GM23248 (cell line): ENCODE results near the gene WNT5B. TPM values are rescaled to one million over a fixed set of nuclear protein-coding genes. Genes with fewer than 3 reads are reported as not detected.
"Not testable (repeated sequence)": the region's sequence is repeated elsewhere in the genome, so short reads cannot be mapped to it uniquely, and the experiment has no call there.

Experiments
- DNase-seq: peaks from one replicate; pipeline ENCODE4 v3.0.0-alpha.2; 2015
- H2AFZ ChIP-seq: fragments of 200-600 bp; sonication (generic); 2 replicates; pipeline ENCODE4 v1.6.1; 2016; ENCODE audit warnings: antibody characterized with exemption
- H3F3A ChIP-seq: fragments of 200-600 bp; sonication (generic); 2 replicates; pipeline ENCODE4 v1.6.1; 2016; ENCODE audit warnings: mild to moderate bottlenecking, antibody characterized with exemption, mixed run types; ENCODE audit not compliant: insufficient read depth
- H3K27ac ChIP-seq: fragments of 200-600 bp; sonication (generic); 2 replicates; pipeline ENCODE4 v1.5.1; 2016; ENCODE audit warnings: mild to moderate bottlenecking
- H3K27me3 ChIP-seq: fragments of 200-600 bp; sonication (generic); replicated peaks from 2 replicates; pipeline ENCODE4 v1.6.1; 2016; ENCODE audit warnings: mild to moderate bottlenecking; ENCODE audit not compliant: insufficient read depth
- H3K36me3 ChIP-seq: fragments of 200-600 bp; sonication (generic); 2 replicates; pipeline ENCODE4 v1.6.1; 2016; ENCODE audit warnings: low read depth, mild to moderate bottlenecking
- H3K4me1 ChIP-seq: fragments of 200-600 bp; sonication (generic); 2 replicates; pipeline ENCODE4 v1.6.1; 2016; ENCODE audit warnings: mild to moderate bottlenecking; ENCODE audit not compliant: insufficient read depth
- H3K4me2 ChIP-seq: fragments of 200-600 bp; sonication (generic); one replicate; pipeline ENCODE4 v1.6.1; 2016; ENCODE audit warnings: mild to moderate bottlenecking; ENCODE audit not compliant: unreplicated experiment
- H3K4me3 ChIP-seq: fragments of 200-600 bp; sonication (generic); 2 replicates; pipeline ENCODE4 v1.5.1; 2016; ENCODE audit warnings: mild to moderate bottlenecking
- H3K79me2 ChIP-seq: fragments of 200-600 bp; sonication (generic); 2 replicates; pipeline ENCODE4 v1.6.1; 2016; ENCODE audit warnings: mild to moderate bottlenecking; ENCODE audit not compliant: insufficient read depth
- H3K9ac ChIP-seq: fragments of 200-600 bp; sonication (generic); 2 replicates; pipeline ENCODE4 v1.6.1; 2016; ENCODE audit warnings: mild to moderate bottlenecking
- H3K9me2 ChIP-seq: fragments of 200-600 bp; sonication (generic); 2 replicates; pipeline ENCODE4 v1.6.1; 2016; ENCODE audit warnings: mixed run types, mild to moderate bottlenecking, moderate library complexity; ENCODE audit not compliant: insufficient read depth
- H3K9me3 ChIP-seq: fragments of 200-600 bp; sonication (generic); one replicate; pipeline ENCODE4 v1.6.1; 2017; ENCODE audit warnings: low read depth
- H4K20me1 ChIP-seq: fragments of 200-600 bp; sonication (generic); 2 replicates; pipeline ENCODE4 v1.6.0; 2016; ENCODE audit not compliant: insufficient read depth
- EZH2 ChIP-seq: fragments of 200-600 bp; sonication (generic); IDR thresholded peaks from 2 replicates; pipeline ENCODE4 v1.6.1; 2018; ENCODE audit warnings: antibody characterized with exemption, mild to moderate bottlenecking; ENCODE audit not compliant: insufficient read depth, poor library complexity, severe bottlenecking
- EZH2phosphoT487 ChIP-seq: fragments of 200-600 bp; sonication (generic); IDR thresholded peaks from 2 replicates; pipeline ENCODE4 v1.6.1; 2018; ENCODE audit warnings: antibody characterized with exemption, moderate library complexity, mild to moderate bottlenecking, low read depth; ENCODE audit not compliant: insufficient read depth
- WGBS, 2 experiments: methylation state at CpG; one replicate each; pipeline ENCODE4 v1.1.6; 2015 to 2017; ENCODE audit warnings: low lambda C conversion rate in 2 of 2, low coverage in 1 of 2; ENCODE audit errors: missing lambda C conversion rate in 2 of 2; 5-methylcytosine and 5-hydroxymethylcytosine counted together
- in situ Hi-C: fragments of 300-500 bp; cut with MboI; formaldehyde crosslinking; loops from 2 replicates; pipeline ENCODE4 v1.15.0; 2020
- polyA plus RNA-seq: library from polyadenylated mRNA; unstranded; fragments of >200 nt; fragmentation: Nextera tagmentation; extraction: Ambion mirVana; gene quantifications from 2 replicates; pipeline ENCODE4 v1.2.1, GENCODE V29; 2016
- total RNA-seq: library from RNA; depleted of rRNA; stranded (reverse); fragments of >200 nt; shearing (Covaris generic); gene quantifications from 2 replicates; pipeline ENCODE4 v1.2.3, GENCODE V29; 2014

The WNT5B gene
- total and polyA plus RNA-seq, 2 experiments from 2014 or later = 50.1 to 505 TPM

DNA sequence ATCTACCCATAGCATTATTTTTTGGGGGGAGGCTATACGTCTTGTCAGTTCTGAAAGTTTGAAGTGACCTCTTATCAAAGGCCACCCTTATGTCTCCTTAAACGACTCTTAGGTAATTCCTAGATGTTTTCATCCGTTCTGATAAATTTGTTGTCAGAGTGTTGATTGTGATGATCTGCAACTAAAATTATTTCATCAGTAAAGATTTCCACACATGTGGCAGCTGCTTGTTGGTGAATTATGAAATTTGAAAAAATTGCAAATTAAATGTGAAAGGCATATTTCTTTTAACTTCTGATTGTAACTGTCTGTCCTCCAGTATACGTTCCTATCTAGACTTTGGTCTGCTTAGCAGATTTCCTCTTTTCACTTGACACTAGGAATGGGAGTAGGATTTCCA lies 63.2 kb downstream of the WNT5B start:
- in situ Hi-C loops = no loop called here
- H3K9me3 ChIP-seq = no peaks in the 10 kb centered on the region
- H3K4me1 ChIP-seq = peaks cover 23% of the 10 kb centered on the region
- peaks cover 63% of the 10 kb centered on the region for H3K79me2 ChIP-seq
- H4K20me1 ChIP-seq = no peaks in the 10 kb centered on the region
- peak overlapping the region; percentile 94 for H3K9ac ChIP-seq
- H3K9me2 ChIP-seq = no peaks in the 10 kb centered on the region
- no peak for TF ChIP-seq EZH2phosphoT487
- no peak for TF ChIP-seq EZH2
- WGBS, 2 experiments = 29 to 32% methylated on average over 4 of the region's 4 CpGs
- no peak overlapping the region for H3K27ac ChIP-seq
- peak overlapping the region; percentile 89 for H3K4me3 ChIP-seq
- no peak overlapping the region for H2AFZ ChIP-seq
- no peaks in the 10 kb centered on the region for H3K27me3 ChIP-seq
- peak overlapping the region; percentile 95 for H3K4me2 ChIP-seq
- peaks cover 7% of the 10 kb centered on the region; the same call in 1 of the 2 replicates for H3F3A ChIP-seq
- no peak for DNase-seq
- no peaks in the 10 kb centered on the region for H3K36me3 ChIP-seq

GRCh38 chr12:1692895-1693610 lies 64.0 kb downstream of the WNT5B start:
- DNase-seq = no peak
- no peak for TF ChIP-seq EZH2phosphoT487
- no peak for TF ChIP-seq EZH2
- Histone ChIP-seq H3K9me3 (no peaks in the 10 kb centered on the region), H4K20me1 (peaks cover 7% of the 10 kb centered on the region; the same call in 1 of the 2 replicates), H3K36me3 (no peaks in the 10 kb centered on the region), H3K9ac (peak overlapping the region; percentile 94; the same call in 1 of the 2 replicates), H3K4me3 (no peak overlapping the region), H3K27ac (no peak overlapping the region), H3K4me2 (no peak overlapping the region), H3F3A (peaks cover 7% of the 10 kb centered on the region; the same call in 1 of the 2 replicates), H3K27me3 (no peaks in the 10 kb centered on the region), H2AFZ (no peak overlapping the region), H3K9me2 (no peaks in the 10 kb centered on the region), H3K79me2 (peaks cover 71% of the 10 kb centered on the region), H3K4me1 (peaks cover 23% of the 10 kb centered on the region)
- 88 to 89% methylated on average over 15 of the region's 15 CpGs for WGBS, 2 experiments
- in situ Hi-C loops = no loop called here

DNA sequence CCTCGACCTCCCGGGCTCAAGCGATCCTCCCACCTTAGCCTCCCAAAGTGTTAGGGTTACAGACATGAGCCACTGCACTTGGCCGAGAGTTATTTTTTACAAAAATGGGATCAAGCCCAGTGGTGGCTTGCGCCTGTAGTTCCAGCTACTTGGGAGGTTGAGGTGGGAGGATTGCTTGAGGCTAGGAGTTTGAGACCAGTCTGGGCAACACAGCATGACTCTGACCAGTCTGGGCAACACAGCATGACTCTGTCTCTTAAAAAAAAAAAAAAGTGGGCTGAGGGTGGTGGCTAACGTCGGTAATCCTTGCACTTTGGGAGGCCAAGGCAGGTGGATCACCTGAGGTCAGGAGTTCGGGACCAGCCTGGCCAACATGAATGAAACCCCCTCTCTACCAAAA lies 66.1 kb downstream of the WNT5B start:
- H3K27ac ChIP-seq, H3K4me3 ChIP-seq, H3K36me3 ChIP-seq, H3K4me2 ChIP-seq, H3K9me2 ChIP-seq, in situ Hi-C loops, H3K27me3 ChIP-seq, H3K9me3 ChIP-seq, H2AFZ ChIP-seq, H3K9ac ChIP-seq, DNase-seq, H3F3A ChIP-seq: not testable (repeated sequence)
- Histone ChIP-seq H4K20me1 (peaks cover 11% of the 10 kb centered on the region; the same call in 1 of the 2 replicates), H3K79me2 (peaks cover 92% of the 10 kb centered on the region), H3K4me1 (peaks cover 18% of the 10 kb centered on the region)
- WGBS, 2 experiments = 89 to 94% methylated on average over 8 of the region's 8 CpGs

DNA sequence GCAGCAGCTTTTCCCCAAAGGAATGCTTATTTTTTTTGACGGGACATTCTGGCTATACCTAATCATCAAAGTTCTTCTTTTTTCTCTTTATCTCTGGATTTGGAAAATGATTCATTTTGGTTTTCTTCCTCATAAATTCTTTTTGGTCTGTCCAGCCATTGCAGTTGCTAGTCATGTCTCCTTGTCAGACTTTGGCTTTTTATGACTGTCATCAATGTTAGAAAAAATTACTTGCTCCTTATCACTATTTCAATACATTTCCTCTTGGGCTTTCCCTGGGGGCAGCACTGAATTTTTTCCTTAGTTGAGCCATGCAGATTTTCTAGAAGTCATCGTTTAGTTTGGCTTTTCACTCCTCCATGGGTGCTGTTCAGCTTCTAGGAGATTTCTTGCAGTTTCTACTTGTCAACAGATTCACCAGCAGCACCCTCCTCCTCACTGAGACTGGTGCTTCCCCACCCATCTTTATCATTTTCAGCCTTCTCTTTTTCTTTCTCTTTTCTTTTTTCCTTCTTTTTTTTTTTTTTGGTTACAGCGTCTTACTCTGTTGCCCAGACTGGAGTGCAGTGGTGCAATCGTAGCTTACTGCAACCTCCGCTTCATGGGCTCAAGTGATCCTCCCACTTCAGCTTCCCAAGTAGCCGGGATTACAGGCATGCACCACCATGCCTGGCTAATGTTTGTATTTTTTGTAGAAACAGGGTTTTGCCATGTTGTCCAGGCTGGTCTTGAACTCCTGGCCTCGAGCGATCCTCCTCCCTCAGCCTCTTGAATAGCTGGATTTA lies 67.0 kb downstream of the WNT5B start:
- Histone ChIP-seq H2AFZ (no peak overlapping the region), H3K4me2 (no peak overlapping the region), H3K27ac (no peak overlapping the region), H4K20me1 (peaks cover 14% of the 10 kb centered on the region; the same call in 1 of the 2 replicates), H3K9me3 (no peaks in the 10 kb centered on the region), H3K79me2 (peaks cover 100% of the 10 kb centered on the region), H3K4me1 (peaks cover 16% of the 10 kb centered on the region), H3K9me2 (no peaks in the 10 kb centered on the region), H3K4me3 (no peak overlapping the region), H3F3A (no peaks in the 10 kb centered on the region), H3K9ac (no peak overlapping the region), H3K27me3 (no peaks in the 10 kb centered on the region), H3K36me3 (no peaks in the 10 kb centered on the region)
- in situ Hi-C loops = no loop called here
- TF ChIP-seq EZH2 (no peak), EZH2phosphoT487 (no peak)
- peak; percentile 10 for DNase-seq
- WGBS, 2 experiments = 85 to 91% methylated on average over 7 to 8 of the region's 8 CpGs
